WTC11 (cell line): ENCODE measurements around the gene CD22. TPM values are rescaled to one million over a fixed set of nuclear protein-coding genes. Genes with fewer than 3 reads are reported as not detected.

Experiments used
- ATAC-seq: fragments of 200-7000 bp; cut with Tn5 transposase; 2 replicates; pipeline ENCODE4 v1.10.0; 2021; ENCODE audit warnings: mild to moderate bottlenecking, moderate library complexity
- CTCF ChIA-PET: fragments of 300-600 bp; sonication (Branson Sonifier 250); formaldehyde crosslinking; loops from one replicate; lab custom pipeline; 2021; ENCODE audit warnings: antibody characterized with exemption; lab: Charles Lee
- POLR2A ChIA-PET: fragments of 350-600 bp; sonication (Branson Sonifier 250); formaldehyde crosslinking; loops from one replicate; lab custom pipeline; 2021; ENCODE audit warnings: antibody characterized with exemption; lab: Charles Lee
- DNase-seq: peaks from one replicate; pipeline ENCODE4 v3.0.0; 2021; ENCODE audit warnings: low spot score
- H3K27ac Mint-ChIP-seq: 2 replicates; pipeline ENCODE4 v1.8.0; 2021; ENCODE audit warnings: mixed read lengths
- H3K27me3 Mint-ChIP-seq: 2 replicates; pipeline ENCODE4 v1.8.0; 2021; ENCODE audit warnings: low read depth, mild to moderate bottlenecking, moderate library complexity, mixed read lengths
- H3K36me3 Mint-ChIP-seq: 2 replicates; pipeline ENCODE4 v1.8.0; 2021; ENCODE audit warnings: mixed read lengths
- H3K4me1 Mint-ChIP-seq: 2 replicates; pipeline ENCODE4 v1.8.0; 2022; ENCODE audit warnings: mixed read lengths
- H3K4me3 Mint-ChIP-seq: 2 replicates; pipeline ENCODE4 v1.8.0; 2021; ENCODE audit warnings: mild to moderate bottlenecking, moderate library complexity, mixed read lengths
- H3K9me3 Mint-ChIP-seq: 2 replicates; pipeline ENCODE4 v1.8.0; 2021; ENCODE audit warnings: mixed read lengths
- CREM ChIP-seq: sonication (generic); formaldehyde crosslinking; IDR thresholded peaks from 2 replicates; pipeline ENCODE4 v1.8.1; 2022; ENCODE audit warnings: mild to moderate bottlenecking, missing genetic modification reagents, moderate library complexity
- ESRRA ChIP-seq: sonication (generic); formaldehyde crosslinking; IDR thresholded peaks from 2 replicates; pipeline ENCODE4 v1.8.1; 2022; ENCODE audit warnings: mild to moderate bottlenecking, missing genetic modification reagents, borderline replicate concordance
- GTF2I ChIP-seq: fragments of 250-450 bp; sonication (Bioruptor Pico); conservative IDR thresholded peaks from 2 replicates; pipeline ENCODE4 v1.4.0; 2021; ENCODE audit warnings: mild to moderate bottlenecking
- HMGXB4 ChIP-seq: sonication (generic); formaldehyde crosslinking; IDR thresholded peaks from 2 replicates; pipeline ENCODE4 v1.8.1; 2023; ENCODE audit warnings: mild to moderate bottlenecking, moderate library complexity, missing genetic modification reagents
- MLX ChIP-seq: sonication (generic); formaldehyde crosslinking; IDR thresholded peaks from 2 replicates; pipeline ENCODE4 v1.8.1; 2023; ENCODE audit warnings: mild to moderate bottlenecking, missing genetic modification reagents, moderate library complexity
- OVOL2 ChIP-seq: fragments of 250-450 bp; sonication (Bioruptor Pico); IDR thresholded peaks from 2 replicates; pipeline ENCODE4 v1.9.0; 2021; ENCODE audit warnings: mild to moderate bottlenecking, borderline replicate concordance
- PRRX2 ChIP-seq: fragments of 250-450 bp; sonication (Bioruptor Pico); IDR thresholded peaks from 2 replicates; pipeline ENCODE4 v1.8.0; 2021; ENCODE audit warnings: mild to moderate bottlenecking
- RELA ChIP-seq: sonication (generic); formaldehyde crosslinking; IDR thresholded peaks from 2 replicates; pipeline ENCODE4 v1.8.1; 2022; ENCODE audit warnings: missing genetic modification reagents, mild to moderate bottlenecking, borderline replicate concordance
- STAT6 ChIP-seq: sonication (generic); formaldehyde crosslinking; conservative IDR thresholded peaks from 2 replicates; pipeline ENCODE4 v1.8.1; 2023; ENCODE audit warnings: mild to moderate bottlenecking, low read depth, missing genetic modification reagents, moderate library complexity
- TP53 ChIP-seq: sonication (generic); formaldehyde crosslinking; IDR thresholded peaks from 2 replicates; pipeline ENCODE4 v1.8.1; 2023; ENCODE audit warnings: mild to moderate bottlenecking, missing genetic modification reagents
- ZBTB21 ChIP-seq: sonication (generic); formaldehyde crosslinking; IDR thresholded peaks from 2 replicates; pipeline ENCODE4 v1.8.1; 2023; ENCODE audit warnings: mild to moderate bottlenecking, missing genetic modification reagents, borderline replicate concordance
- ZNF317 ChIP-seq: sonication (generic); formaldehyde crosslinking; IDR thresholded peaks from 2 replicates; pipeline ENCODE4 v1.8.1; 2023; ENCODE audit warnings: low read depth, mild to moderate bottlenecking, moderate library complexity, missing genetic modification reagents, borderline replicate concordance
- ZNF532 ChIP-seq: fragments of 250-450 bp; sonication (Bioruptor Pico); IDR thresholded peaks from 2 replicates; pipeline ENCODE4 v1.9.0; 2021; ENCODE audit warnings: mild to moderate bottlenecking, borderline replicate concordance
- total RNA-seq: library from RNA; stranded (reverse); gene quantifications from 3 replicates; pipeline ENCODE4 v1.2.3, GENCODE V29; 2021
- TF ChIP-seq, protein P1 (sequence below): fragments of 250-450 bp; sonication (Bioruptor Pico); conservative IDR thresholded peaks from 2 replicates; pipeline ENCODE4 v1.9.0; 2021; ENCODE audit warnings: mild to moderate bottlenecking
- TF ChIP-seq, protein P2 (sequence below): sonication (generic); formaldehyde crosslinking; IDR thresholded peaks from 2 replicates; pipeline ENCODE4 v1.8.0; 2022; ENCODE audit warnings: mild to moderate bottlenecking, missing genetic modification reagents
- TF ChIP-seq, protein P3 (sequence below): fragments of 200-600 bp; IDR thresholded peaks from 2 replicates; pipeline ENCODE4 v1.8.0; 2022; ENCODE audit warnings: antibody characterized with exemption
- TF ChIP-seq, protein P4 (sequence below): fragments of 250-450 bp; sonication (Bioruptor Pico); IDR thresholded peaks from 2 replicates; pipeline ENCODE4 v2.1.2; 2022; ENCODE audit warnings: mild to moderate bottlenecking, moderate library complexity

CD22 gene
- total RNA-seq, 1 experiment from 2014 or later = 0.28 TPM

GRCh38 chr19:35392742-35393715 is 64.0 kb downstream of the CD22 start:
- no peak overlapping the region for H3K27ac Mint-ChIP-seq
- POLR2A ChIA-PET = no interaction called here
- DNase-seq = no peak

More at GRCh38 chr19:35392742-35393715, 64.0 kb downstream of the CD22 start:
- no peak for ATAC-seq
- Mint-ChIP-seq H3K9me3 (peaks cover 22% of the 10 kb centered on the region), H3K36me3 (peaks cover 5% of the 10 kb centered on the region; the same call in 1 of the 2 replicates), H3K27me3 (0 out of 2 replicates have a peak, but pooled peaks cover 5% of the 10 kb centered on the region), H3K4me1 (no peaks in the 10 kb centered on the region), H3K4me3 (no peak overlapping the region)
- CTCF ChIA-PET = no interaction called here
- TF ChIP-seq PRRX2 (CRISPR knock-in tag) (no peak), RELA (no peak), ZNF532 (no peak), OVOL2 (no peak), MLX (no peak), GTF2I (CRISPR knock-in tag) (no peak), CREM (CRISPR knock-in tag) (no peak), TP53 (CRISPR knock-in tag) (no peak), STAT6 (CRISPR knock-in tag) (no peak), HMGXB4 (no peak), ESRRA (CRISPR knock-in tag) (no peak), ZBTB21 (CRISPR knock-in tag) (no peak), ZNF317 (CRISPR knock-in tag) (no peak)
- TF ChIP-seq, protein P1, sequence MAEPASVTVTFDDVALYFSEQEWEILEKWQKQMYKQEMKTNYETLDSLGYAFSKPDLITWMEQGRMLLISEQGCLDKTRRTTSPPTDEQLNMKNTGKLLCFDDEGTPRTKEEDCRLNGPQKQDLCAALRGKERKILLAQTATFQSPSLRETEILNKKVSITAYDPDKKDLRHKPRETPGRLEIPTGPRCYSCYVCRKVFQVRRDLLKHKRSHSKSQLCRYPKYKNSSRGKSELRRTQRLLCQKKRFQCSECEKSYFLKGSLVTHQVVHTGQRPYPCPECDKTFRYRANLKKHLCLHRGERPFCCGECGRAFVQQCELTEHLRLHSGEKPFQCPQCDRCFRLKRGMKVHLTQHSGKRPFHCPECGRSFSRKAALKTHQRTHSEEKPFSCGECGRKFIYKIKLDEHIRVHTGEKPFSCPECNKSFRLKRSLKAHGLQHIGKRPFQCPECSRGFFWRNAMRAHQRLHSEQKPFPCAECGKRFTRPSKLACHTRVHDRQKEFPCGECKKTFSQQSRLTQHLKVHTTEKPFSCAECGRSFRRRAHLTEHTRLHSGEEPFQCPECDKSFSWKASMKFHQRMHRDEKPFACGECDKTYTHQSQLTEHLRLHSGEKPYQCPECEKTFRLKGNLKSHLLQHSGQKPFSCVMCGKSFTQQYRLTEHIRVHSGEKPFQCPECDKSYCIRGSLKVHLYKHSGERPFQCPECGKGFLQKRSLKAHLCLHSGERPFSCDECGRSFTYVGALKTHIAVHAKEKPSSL (CRISPR knock-in tag) = no peak
- TF ChIP-seq, protein P2, sequence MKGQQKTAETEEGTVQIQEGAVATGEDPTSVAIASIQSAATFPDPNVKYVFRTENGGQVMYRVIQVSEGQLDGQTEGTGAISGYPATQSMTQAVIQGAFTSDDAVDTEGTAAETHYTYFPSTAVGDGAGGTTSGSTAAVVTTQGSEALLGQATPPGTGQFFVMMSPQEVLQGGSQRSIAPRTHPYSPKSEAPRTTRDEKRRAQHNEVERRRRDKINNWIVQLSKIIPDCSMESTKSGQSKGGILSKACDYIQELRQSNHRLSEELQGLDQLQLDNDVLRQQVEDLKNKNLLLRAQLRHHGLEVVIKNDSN = no peak
- TF ChIP-seq, protein P3, sequence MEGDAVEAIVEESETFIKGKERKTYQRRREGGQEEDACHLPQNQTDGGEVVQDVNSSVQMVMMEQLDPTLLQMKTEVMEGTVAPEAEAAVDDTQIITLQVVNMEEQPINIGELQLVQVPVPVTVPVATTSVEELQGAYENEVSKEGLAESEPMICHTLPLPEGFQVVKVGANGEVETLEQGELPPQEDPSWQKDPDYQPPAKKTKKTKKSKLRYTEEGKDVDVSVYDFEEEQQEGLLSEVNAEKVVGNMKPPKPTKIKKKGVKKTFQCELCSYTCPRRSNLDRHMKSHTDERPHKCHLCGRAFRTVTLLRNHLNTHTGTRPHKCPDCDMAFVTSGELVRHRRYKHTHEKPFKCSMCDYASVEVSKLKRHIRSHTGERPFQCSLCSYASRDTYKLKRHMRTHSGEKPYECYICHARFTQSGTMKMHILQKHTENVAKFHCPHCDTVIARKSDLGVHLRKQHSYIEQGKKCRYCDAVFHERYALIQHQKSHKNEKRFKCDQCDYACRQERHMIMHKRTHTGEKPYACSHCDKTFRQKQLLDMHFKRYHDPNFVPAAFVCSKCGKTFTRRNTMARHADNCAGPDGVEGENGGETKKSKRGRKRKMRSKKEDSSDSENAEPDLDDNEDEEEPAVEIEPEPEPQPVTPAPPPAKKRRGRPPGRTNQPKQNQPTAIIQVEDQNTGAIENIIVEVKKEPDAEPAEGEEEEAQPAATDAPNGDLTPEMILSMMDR = no peak
- TF ChIP-seq, protein P4, sequence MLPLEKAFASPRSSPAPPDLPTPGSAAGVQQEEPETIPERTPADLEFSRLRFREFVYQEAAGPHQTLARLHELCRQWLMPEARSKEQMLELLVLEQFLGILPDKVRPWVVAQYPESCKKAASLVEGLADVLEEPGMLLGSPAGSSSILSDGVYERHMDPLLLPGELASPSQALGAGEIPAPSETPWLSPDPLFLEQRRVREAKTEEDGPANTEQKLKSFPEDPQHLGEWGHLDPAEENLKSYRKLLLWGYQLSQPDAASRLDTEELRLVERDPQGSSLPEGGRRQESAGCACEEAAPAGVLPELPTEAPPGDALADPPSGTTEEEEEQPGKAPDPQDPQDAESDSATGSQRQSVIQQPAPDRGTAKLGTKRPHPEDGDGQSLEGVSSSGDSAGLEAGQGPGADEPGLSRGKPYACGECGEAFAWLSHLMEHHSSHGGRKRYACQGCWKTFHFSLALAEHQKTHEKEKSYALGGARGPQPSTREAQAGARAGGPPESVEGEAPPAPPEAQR = no peak
